Psoas muscle (tissue), 8 donors: ENCODE results near the gene ANKRD66. TPM values are rescaled to one million over a fixed set of nuclear protein-coding genes. Genes with fewer than 3 reads are reported as not detected.

Experiments
- ATAC-seq, 4 donors: fragments of 200-7000 bp; cut with Tn5 transposase; one replicate each; pipeline ENCODE4 v1.9.1; 2020; ENCODE audit warnings: moderate library complexity in 3 of 4, mild to moderate bottlenecking in 2 of 4
- DNase-seq, 2 donors: peaks; one replicate each; pipeline ENCODE4 v3.0.0-alpha.2; 2020
- H3K27ac ChIP-seq: fragments of 200-600 bp; one replicate; pipeline ENCODE4 v1.8.0; 2022
- H3K27me3 ChIP-seq, 3 donors: fragments of 200-600 bp in 1 of 3; one replicate each; pipeline versions ENCODE4 v1.6.1 to v1.8.0; 2013 to 2022; ENCODE audit warnings: low read length in 2 of 3, mild to moderate bottlenecking in 2 of 3, moderate library complexity in 1 of 3; ENCODE audit not compliant: insufficient read depth in 3 of 3
- H3K36me3 ChIP-seq, 2 donors: fragments of 200-600 bp in 1 of 2; one replicate each; pipeline versions ENCODE4 v1.6.1 to v1.8.0; 2013 to 2022; ENCODE audit warnings: low read depth in 1 of 2, mild to moderate bottlenecking in 1 of 2, moderate library complexity in 1 of 2; ENCODE audit not compliant: insufficient read depth in 1 of 2
- H3K4me1 ChIP-seq: fragments of 200-600 bp; one replicate; pipeline ENCODE4 v1.8.0; 2022
- H3K4me3 ChIP-seq: fragments of 200-600 bp; one replicate; pipeline ENCODE4 v1.8.0; 2022; ENCODE audit warnings: mild to moderate bottlenecking
- H3K9me3 ChIP-seq: fragments of 200-600 bp; one replicate; pipeline ENCODE4 v1.8.0; 2022
- CTCF ChIP-seq: fragments of 200-600 bp; IDR thresholded peaks from one replicate; pipeline ENCODE4 v1.8.0; 2022; ENCODE audit warnings: antibody characterized with exemption
- WGBS, 3 donors: extraction: QIAGEN DNeasy Blood & Tissue Kit; methylation state at CpG; one replicate each; pipeline versions ENCODE4 v1.1.6 to v1.1.7; 2013; 5-methylcytosine and 5-hydroxymethylcytosine counted together
- intact Hi-C, 2 donors: fragments of 100-400 bp; cut with DNase I; formaldehyde crosslinking; loops; one replicate each; pipeline versions ENCODE4 v1.11.0 to v1.14.2; 2022
- polyA plus RNA-seq, 3 donors: library from polyadenylated mRNA; stranded (reverse); fragments of 200-250 nt; gene quantifications; one replicate each; pipeline ENCODE4 v1.2.3, GENCODE V29; 2013
- total RNA-seq, 4 donors: library from RNA; stranded (reverse); fragmentation: NEBNext Ultra II Directional in 2 of 4; extraction: Animal tissue kit (Norgen Biotek cat#: 25700) in 2 of 4; gene quantifications; one replicate each; pipeline versions ENCODE4 v1.2.1 to v1.2.4, GENCODE V29; 2021 to 2023
- donor health status: healthy with polysubstance abuse.
- donor health status: DM: no; HTN: no; CAD: no; lungs with moderate emphysema.
- donor health status: Bipolar disorder and iron deficiency.
- donor health status: healthy.
- donor health status: DM: yes; HTN: yes; CAD: no.
- donor health status: DM: no; HTN: no; CAD: no.
- donor health status: DM: no; HTN: no; CAD: no.
- donor health status: DM: yes; HTN: yes; CAD: no.

Gene ANKRD66
- total and polyA plus RNA-seq, 7 donors = not detected

- ATAC-seq (peak in 2 of 4 donors; percentile 17 to 47), DNase-seq (no peak)
- Histone ChIP-seq H3K4me1 (peaks cover 15% of the 10 kb centered on the region), H3K9me3 (no peaks in the 10 kb centered on the region), H3K27ac (no peak overlapping the region), H3K36me3 (no peaks in the 10 kb centered on the region), H3K27me3 (no peaks in the 10 kb centered on the region), H3K4me3 (no peak overlapping the region)
- intact Hi-C loops = no loop called here
- 28 to 36% (median 35%) methylated on average over 7 of the region's 7 CpGs for WGBS, 3 donors
- TF ChIP-seq CTCF = no peak
These were observed 9.9 kb downstream of the ANKRD66 start for GRCh38 chr6:46756469-46757213.

GRCh38 chr6:46757214-46757596 is 10.5 kb downstream of the ANKRD66 start:
- no peaks in the 10 kb centered on the region for H3K9me3 ChIP-seq
- intact Hi-C loops = no loop called here
- H3K27me3 ChIP-seq = no peaks in the 10 kb centered on the region
- ATAC-seq (peak in 3 of 4 donors; percentile 30 to 71 (median 61)), DNase-seq (no peak)
- no peak overlapping the region for H3K4me3 ChIP-seq
- H3K4me1 ChIP-seq = peaks cover 15% of the 10 kb centered on the region
- no peaks in the 10 kb centered on the region for H3K36me3 ChIP-seq
- WGBS, 3 donors = 34 to 52% (median 51%) methylated on average over 2 of the region's 2 CpGs
- no peak overlapping the region for H3K27ac ChIP-seq
- no peak for TF ChIP-seq CTCF

- DNase-seq (no peak), ATAC-seq (no peak)
- WGBS, 3 donors = 95 to 96% (median 96%) methylated on average over 4 of the region's 4 CpGs
- Histone ChIP-seq H3K4me1 (peaks cover 15% of the 10 kb centered on the region), H3K36me3 (no peaks in the 10 kb centered on the region), H3K9me3 (no peaks in the 10 kb centered on the region), H3K4me3 (no peak overlapping the region), H3K27me3 (no peaks in the 10 kb centered on the region), H3K27ac (no peak overlapping the region)
- TF ChIP-seq CTCF = no peak
- intact Hi-C loops = no loop called here
These were observed 12.4 kb downstream of the ANKRD66 start for GRCh38 chr6:46758960-46759753.

- Histone ChIP-seq H3K4me1 (peaks cover 15% of the 10 kb centered on the region), H3K27me3 (no peaks in the 10 kb centered on the region), H3K4me3 (no peak overlapping the region), H3K36me3 (no peaks in the 10 kb centered on the region), H3K9me3 (no peaks in the 10 kb centered on the region), H3K27ac (no peak overlapping the region)
- ATAC-seq = peak in 3 of 4 donors; percentile 41 to 81 (median 60)
- TF ChIP-seq CTCF = no peak
- intact Hi-C loops = no loop called here
- no peak for DNase-seq
- 27 to 43% (median 29%) methylated on average over 3 of the region's 3 CpGs for WGBS, 3 donors
These were observed 14.2 kb downstream of the ANKRD66 start for GRCh38 chr6:46760925-46761324.
